Activated CD4-positive, alpha-beta T cell treated with anti-CD3 and anti-CD28 coated beads for 1 hour (primary cell): ENCODE data around the gene ESX1.
"Not testable (repeated sequence)": the region's sequence is repeated elsewhere in the genome, so short reads cannot be mapped to it uniquely, and the experiment has no call there.

Experiments
- DNase-seq: peaks from one replicate; pipeline ENCODE4 v3.0.0-alpha.2; 2020

The ESX1 gene

DNA sequence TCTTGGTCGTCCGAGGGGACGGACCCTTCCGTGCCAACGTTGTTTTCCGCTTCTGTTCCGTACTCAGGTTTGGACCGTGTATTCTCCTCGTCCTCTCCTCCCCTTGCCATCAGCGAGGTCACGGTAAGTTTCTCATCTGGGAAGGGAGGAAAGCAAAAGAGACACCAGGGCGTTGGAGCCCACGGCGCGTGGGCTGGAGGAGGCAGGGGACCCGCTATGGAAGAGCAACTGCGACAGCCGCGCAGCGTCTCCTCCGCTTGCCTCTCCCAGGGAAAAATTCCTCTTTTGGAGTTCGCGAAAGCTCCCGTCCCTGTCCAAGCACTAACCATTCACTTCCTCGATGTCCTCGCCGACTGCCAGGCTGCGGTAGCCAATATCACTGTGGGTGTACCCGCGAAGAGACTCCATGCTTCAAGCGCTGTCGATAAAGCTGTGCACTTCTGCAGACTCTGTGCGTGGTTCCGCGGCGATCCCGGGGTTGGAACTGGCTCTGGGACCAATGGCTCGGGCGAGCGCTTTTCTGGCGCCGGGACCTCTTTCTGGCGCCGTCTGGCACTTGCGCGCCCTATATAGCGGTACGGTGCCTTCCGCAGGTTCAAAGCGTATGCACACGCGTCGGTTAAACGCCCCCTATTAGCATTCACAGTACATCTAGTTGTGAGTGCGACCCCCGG lies at the start of gene ESX1:
TSS of gene ESX1 (minus strand) at position 492 of the 674 bp plus-strand sequence. CDS start at position 408, 84 bp downstream.
- no peak for DNase-seq

DNA sequence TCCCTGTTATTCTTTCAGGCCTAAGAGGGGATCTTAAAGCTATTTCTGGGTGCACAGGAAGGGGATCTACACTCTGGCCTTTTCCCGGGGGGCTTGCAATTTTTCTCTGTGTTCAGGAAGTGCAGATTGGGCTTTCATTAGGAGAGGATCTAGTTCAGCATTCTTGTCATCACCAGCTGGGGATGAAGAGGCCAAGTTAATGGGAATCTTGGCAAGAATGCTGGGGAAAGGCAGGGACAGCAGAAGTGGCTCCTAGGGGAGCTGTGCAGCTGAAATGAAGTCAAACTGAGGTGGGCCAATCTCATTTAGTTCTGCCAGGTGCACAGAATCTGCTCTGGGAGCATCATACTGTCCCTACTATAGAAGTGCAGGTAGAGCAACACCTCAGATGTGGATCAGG lies 40.9 kb upstream of the ESX1 start:
- DNase-seq: no peak

DNA sequence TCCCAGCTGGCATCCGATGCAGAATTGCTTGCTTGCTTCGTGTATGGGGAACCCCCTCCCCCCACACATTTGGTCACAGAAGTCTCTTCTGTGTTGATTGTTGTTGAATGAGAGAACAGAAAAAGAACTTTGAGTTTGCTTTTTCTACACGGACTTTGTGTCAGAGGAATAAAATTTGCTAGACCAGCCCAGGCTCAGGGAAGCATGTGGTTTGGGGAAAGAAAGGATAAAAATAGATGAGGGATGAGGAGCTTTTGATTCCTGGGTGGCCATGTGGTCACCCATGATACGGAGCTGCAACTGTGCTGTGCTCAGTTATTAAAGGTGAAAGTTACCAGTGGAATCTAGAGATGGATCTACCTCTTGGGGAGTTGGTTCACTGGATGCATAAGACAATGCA lies 34.2 kb upstream of the ESX1 start:
- no peak for DNase-seq

GRCh38 chrX:104288269-104288668 lies 33.5 kb upstream of the ESX1 start:
- DNase-seq: no peak

- DNase-seq: no peak
Measured at GRCh38 chrX:104285201-104285600, 30.5 kb upstream of the ESX1 start.

DNA sequence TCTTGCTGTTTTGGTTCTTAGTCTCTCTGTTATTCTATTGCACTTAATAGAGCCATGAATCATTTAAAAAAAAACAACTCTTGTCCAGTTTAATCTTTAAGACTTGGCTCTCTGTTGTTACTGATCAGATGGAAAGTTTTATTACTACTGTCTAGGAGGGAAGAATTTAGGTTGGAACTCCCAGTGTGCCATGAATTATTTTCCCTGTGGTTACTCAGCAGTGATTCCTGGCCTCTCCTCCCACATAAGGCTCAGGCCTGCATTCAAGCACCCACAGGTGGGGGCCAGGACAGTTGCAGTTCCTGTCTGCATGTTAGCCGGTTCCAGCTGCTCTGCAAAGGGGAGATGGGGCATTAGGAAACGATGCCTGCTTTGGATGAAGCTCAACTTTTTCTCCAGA lies 29.8 kb upstream of the ESX1 start:
- no peak for DNase-seq

DNA sequence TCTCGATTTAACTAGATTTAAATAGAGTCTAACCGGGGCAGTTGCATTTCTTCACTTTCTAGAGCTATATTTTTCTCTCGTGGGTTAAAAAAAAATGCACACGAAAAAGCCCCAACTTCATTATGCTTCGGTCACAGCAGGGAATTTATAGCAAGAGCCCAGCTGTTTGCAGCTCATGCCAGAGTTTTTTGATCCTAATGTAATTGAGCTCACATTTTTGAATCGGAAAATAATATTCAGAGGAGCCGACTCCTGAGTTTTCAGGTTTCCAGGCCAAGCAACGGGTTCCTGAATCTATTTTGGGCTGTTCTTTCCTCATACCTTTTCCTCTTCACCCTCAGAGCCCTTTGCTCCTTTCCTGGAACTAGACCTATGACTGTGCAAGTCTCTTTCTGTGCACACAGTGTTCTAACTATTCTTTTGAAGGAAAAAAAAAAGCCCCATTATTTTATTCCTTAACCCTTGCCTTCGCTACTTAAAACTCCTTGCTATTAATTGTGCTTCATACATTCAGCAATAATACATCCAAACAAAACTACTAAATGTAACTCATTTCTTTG lies 27.5 kb upstream of the ESX1 start:
- no peak for DNase-seq

DNA sequence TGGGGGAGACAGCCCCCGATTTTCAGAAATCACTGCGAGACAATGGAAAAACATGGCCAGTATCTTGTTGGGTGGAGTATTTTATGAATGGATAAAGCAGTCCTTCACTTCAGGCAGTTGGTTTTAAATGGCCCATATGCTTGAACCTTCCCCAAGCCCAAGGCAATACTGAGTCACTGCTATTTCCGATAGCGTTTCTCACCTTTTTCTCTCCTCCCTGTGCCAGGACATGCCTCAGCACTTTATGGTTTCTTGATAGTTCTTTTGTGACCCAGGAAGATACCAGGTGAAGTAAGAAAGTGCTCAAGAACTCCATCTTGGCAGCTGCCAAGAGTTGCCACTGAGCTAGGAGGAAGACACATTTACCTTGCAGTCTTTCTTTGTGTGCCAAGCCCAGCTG lies 26.8 kb upstream of the ESX1 start:
- DNase-seq: no peak

DNA sequence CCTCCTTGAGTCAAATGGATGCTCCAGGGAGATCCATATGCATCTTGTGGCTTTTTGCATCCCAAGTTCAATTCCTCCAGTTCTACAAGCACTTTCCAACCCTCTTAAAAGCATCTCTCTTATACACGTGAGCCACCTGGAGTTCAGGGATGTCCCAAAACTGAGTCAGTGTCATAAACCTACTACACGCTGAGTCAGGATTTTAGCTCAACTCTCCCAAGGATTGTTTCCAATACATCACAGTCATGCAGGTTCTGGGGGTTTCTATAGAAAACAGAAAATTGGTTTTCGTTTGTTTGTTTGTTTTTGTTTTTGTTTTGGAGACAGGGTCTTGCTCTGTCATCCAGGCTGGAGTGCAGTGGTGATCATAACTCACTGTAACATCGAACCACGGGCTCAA lies 25.9 kb upstream of the ESX1 start:
- DNase-seq: no peak

GRCh38 chrX:104270916-104271512 lies 16.3 kb upstream of the ESX1 start:
- DNase-seq: no peak

DNA sequence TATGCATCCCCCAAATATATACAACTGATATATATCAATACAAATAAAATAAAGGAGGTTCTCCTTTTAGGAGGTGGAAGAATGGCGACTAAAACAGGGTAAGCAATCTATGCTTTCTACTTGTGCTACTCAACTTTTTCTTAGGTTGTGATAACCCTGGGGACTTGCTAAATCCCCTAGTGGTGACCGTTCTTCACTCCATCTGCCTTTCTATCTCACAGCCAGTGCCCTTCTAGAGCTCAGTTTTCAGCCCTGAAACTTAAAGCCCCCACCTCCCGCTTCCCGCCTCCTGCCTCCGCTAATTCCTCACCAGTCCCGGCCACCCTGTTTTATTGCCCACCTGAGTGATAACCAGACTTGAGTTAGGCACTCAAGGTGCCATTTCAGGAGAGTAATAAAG lies 15.5 kb upstream of the ESX1 start:
- DNase-seq: no peak

DNA sequence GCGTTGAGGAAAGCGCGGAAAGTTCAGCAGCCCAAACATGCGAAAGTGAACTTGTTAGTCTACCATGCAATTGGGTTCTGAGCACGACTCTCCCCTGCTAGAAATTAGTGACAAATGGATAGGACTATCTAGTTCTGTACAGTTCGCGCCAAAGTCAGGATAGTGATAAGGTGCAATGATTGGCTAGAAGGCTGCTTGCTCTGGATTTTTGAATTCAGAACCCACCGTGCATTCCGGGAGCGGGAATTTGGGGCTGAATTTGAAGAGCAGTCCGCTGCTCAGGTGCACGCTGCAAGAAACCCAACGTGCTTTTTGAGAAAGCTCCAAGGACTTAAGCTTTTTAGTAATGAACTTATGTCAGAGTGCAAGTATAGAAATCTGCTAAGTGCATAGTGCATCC lies 732 bp upstream of the ESX1 start:
- no peak for DNase-seq

DNA sequence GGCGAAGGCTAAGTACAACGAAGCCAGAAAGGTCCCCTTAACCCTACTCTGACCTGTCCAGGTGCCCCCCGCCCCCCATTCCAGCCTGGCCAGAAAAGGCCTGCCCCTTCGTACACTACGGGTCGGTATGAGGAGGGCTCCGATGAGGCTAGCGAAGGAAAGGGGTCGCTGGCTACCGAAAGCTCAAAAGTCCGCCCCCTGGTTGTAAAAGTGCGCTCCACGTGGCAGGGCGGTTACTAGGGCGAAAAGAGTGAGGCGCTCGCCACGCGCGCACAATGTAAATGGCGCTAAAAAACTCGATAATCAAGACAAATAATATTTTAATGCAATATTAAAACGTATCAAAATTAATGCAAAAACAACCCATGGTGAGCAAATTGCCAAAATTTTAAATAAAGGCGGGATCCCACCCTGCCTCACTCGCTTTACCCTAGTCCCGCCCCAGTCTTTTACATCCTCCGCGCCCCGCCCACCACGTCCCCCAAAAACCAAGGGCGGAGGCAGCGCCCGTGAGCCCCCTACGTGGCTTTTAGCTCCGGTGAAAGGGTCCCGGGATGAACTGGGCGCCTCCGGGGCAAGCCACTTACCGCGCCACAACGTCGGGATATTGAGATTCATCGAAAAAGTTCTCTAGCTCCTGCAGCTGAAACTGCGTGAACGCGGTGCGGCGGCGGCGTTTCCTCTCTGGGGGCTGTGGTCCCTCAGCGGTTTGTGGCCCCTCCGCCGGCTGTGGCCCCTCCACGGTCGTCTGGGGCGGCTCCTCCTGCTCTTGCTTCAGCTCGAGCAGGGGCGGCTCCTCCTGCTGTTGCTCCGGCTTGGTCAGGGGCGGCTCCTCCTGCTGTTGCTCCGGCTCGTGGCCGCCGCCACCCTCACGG lies 929 bp downstream of the ESX1 start:
- DNase-seq: no peak

DNA sequence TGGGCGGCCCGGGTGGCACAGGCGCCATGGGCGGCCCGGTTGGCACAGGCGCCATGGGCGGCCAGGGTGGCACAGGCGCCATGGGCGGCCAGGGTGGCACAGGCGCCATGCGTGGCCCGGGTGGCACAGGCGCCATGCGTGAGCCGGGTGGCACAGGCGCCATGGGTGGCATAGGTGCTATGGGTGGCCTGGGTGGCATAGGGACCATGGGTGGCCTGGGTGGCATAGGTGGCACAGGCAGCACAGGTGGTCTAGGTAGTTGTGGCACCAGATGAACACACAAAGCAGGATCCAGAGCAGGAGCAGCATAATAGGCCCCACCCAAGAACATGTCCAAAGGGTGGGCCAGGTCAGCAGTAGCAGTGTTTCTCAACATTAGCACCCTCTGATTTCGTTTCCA lies 4.3 kb downstream of the ESX1 start:
- no peak for DNase-seq

DNA sequence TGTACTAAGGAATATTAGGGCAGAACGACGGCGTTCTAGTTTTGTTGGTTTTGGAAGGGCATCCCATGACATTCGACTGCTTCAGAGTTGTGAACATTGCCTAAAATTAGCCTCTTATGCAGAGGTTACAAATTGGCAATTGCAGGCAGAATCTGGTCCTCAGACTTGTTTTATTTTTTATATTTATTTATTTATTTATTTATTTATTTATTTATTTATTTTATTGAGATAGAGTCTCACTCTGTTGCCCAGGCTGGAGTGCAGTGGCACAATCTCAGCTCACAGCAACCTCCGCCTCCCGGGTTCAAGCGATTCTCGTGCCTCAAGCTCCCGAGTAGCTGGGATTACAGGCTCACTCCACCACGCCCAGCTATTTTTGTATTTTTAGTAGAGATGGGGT lies 24.7 kb downstream of the ESX1 start:
- DNase-seq: not testable (repeated sequence)

- no peak for DNase-seq
Measured at GRCh38 chrX:104211187-104211586, 43.5 kb downstream of the ESX1 start.

- DNase-seq: no peak
Measured at GRCh38 chrX:104205548-104205947, 49.2 kb downstream of the ESX1 start.
